OCI-LY7 (cell line): ENCODE data around the gene TCTA.
"Not testable (repeated sequence)": the region's sequence is repeated elsewhere in the genome, so short reads cannot be mapped to it uniquely, and the experiment has no call there.

Source experiments
- EZH2phosphoT487 ChIP-seq: fragments of 200-600 bp; sonication (generic); IDR thresholded peaks from 2 replicates; pipeline ENCODE4 v1.6.1; 2018; ENCODE audit warnings: low read depth, borderline replicate concordance, mild to moderate bottlenecking, mixed run types, antibody characterized with exemption, low read length, moderate library complexity, mixed read lengths
- TF ChIP-seq, protein P1 (sequence below): fragments of 200-600 bp; sonication (generic); conservative IDR thresholded peaks from 2 replicates; pipeline ENCODE4 v1.5.1; 2014; ENCODE audit warnings: mild to moderate bottlenecking, antibody characterized with exemption, low read length, moderate library complexity, mixed read lengths

- TF ChIP-seq, protein P1, sequence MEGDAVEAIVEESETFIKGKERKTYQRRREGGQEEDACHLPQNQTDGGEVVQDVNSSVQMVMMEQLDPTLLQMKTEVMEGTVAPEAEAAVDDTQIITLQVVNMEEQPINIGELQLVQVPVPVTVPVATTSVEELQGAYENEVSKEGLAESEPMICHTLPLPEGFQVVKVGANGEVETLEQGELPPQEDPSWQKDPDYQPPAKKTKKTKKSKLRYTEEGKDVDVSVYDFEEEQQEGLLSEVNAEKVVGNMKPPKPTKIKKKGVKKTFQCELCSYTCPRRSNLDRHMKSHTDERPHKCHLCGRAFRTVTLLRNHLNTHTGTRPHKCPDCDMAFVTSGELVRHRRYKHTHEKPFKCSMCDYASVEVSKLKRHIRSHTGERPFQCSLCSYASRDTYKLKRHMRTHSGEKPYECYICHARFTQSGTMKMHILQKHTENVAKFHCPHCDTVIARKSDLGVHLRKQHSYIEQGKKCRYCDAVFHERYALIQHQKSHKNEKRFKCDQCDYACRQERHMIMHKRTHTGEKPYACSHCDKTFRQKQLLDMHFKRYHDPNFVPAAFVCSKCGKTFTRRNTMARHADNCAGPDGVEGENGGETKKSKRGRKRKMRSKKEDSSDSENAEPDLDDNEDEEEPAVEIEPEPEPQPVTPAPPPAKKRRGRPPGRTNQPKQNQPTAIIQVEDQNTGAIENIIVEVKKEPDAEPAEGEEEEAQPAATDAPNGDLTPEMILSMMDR: not testable (repeated sequence)
- TF ChIP-seq EZH2phosphoT487: not testable (repeated sequence)
Observed at GRCh38 chr3:49405570-49405969, 6.7 kb upstream of the TCTA start.
